T-helper 1 cell (primary cell): ENCODE measurements around the gene ILDR1.

Source experiments
- DNase-seq, 5 donors: peaks; one replicate each; pipeline ENCODE4 v3.0.0-alpha.2; 2012 to 2020

Gene ILDR1

GRCh38 chr3:122014741-122015140 lies 7.3 kb downstream of the ILDR1 start:
- peak in 1 of 5 donors; percentile 43 for DNase-seq

- no peak for DNase-seq
Observed at GRCh38 chr3:122013448-122013925, 8.6 kb downstream of the ILDR1 start.

- DNase-seq = no peak
Observed at GRCh38 chr3:122012821-122013220, 9.2 kb downstream of the ILDR1 start.

- DNase-seq = no peak
Observed at GRCh38 chr3:122011396-122011795, 10.7 kb downstream of the ILDR1 start.

- no peak for DNase-seq
Observed at GRCh38 chr3:122010506-122010905, 11.5 kb downstream of the ILDR1 start.

GRCh38 chr3:122008166-122008565 lies 13.9 kb downstream of the ILDR1 start:
- no peak for DNase-seq

GRCh38 chr3:122006267-122006666 lies 15.8 kb downstream of the ILDR1 start:
- no peak for DNase-seq

- DNase-seq = peak in 1 of 5 donors; percentile 40
Observed at GRCh38 chr3:122004991-122005565, 17.0 kb downstream of the ILDR1 start.

- no peak for DNase-seq
Observed at GRCh38 chr3:122004107-122004506, 17.9 kb downstream of the ILDR1 start.

- no peak for DNase-seq
Observed at GRCh38 chr3:122003606-122004005, 18.4 kb downstream of the ILDR1 start.

- no peak for DNase-seq
Observed at GRCh38 chr3:122003112-122003511, 18.9 kb downstream of the ILDR1 start.

GRCh38 chr3:122002611-122003010 lies 19.4 kb downstream of the ILDR1 start:
- no peak for DNase-seq

- no peak for DNase-seq
Observed at GRCh38 chr3:122001892-122002291, 20.2 kb downstream of the ILDR1 start.

GRCh38 chr3:122000936-122001605 lies 21.0 kb downstream of the ILDR1 start:
- no peak for DNase-seq

- DNase-seq = no peak
Observed at GRCh38 chr3:121999931-122000330, 22.1 kb downstream of the ILDR1 start.

- DNase-seq = no peak
Observed at GRCh38 chr3:121998611-121999473, 23.2 kb downstream of the ILDR1 start.

GRCh38 chr3:121998030-121998580 lies 23.9 kb downstream of the ILDR1 start:
- peak in 1 of 5 donors; percentile 28 for DNase-seq

GRCh38 chr3:121997372-121997771 lies 24.7 kb downstream of the ILDR1 start:
- DNase-seq = no peak

- DNase-seq = no peak
Observed at GRCh38 chr3:121996441-121996840, 25.6 kb downstream of the ILDR1 start.

GRCh38 chr3:121995161-121996137 lies 26.6 kb downstream of the ILDR1 start:
- DNase-seq = peak in 2 of 5 donors; percentile 6 to 58

- no peak for DNase-seq
Observed at GRCh38 chr3:121994551-121994950, 27.5 kb downstream of the ILDR1 start.
